ENCODE data around the gene EEFSEC.

GRCh38 chr3:128293930-128294329, 140.6 kb downstream of the EEFSEC start:
- TF ChIP-seq CTCF (IDR thresholded peaks at IDR 0.05) (no peak), REST (IDR thresholded peaks at IDR 0.05; ENCODE audit: insufficient read depth in 1 of 2, low read depth in 2 of 2, low read length in 1 of 2) (no peak), SIN3A (IDR thresholded peaks at IDR 0.05; ENCODE audit: borderline replicate concordance, insufficient read depth, low read depth, low read length) (no peak), POLR2AphosphoS5 (IDR thresholded peaks at IDR 0.05; ENCODE audit: low read depth, low read length) (no peak)

Measured in Panc1 (cell line).